Ascending aorta (tissue), 2 donors: ENCODE results near the gene MTCL3.

ENCODE experiments used
- DNase-seq, 2 donors: peaks; one replicate each; pipeline ENCODE4 v3.0.0-alpha.2; 2019; ENCODE audit warnings: low spot score in 2 of 2
- H3K27ac ChIP-seq, 2 donors: fragments of 200-600 bp; sonication (generic); one replicate each; pipeline ENCODE4 v1.5.1; 2016 to 2017; ENCODE audit warnings: mild to moderate bottlenecking in 1 of 2
- H3K27me3 ChIP-seq: fragments of 200-600 bp; sonication (generic); one replicate; pipeline ENCODE4 v1.5.1; 2017
- H3K36me3 ChIP-seq, 2 donors: fragments of 200-600 bp; sonication (generic); one replicate each; pipeline ENCODE4 v1.5.1; 2016
- H3K4me1 ChIP-seq, 2 donors: fragments of 200-600 bp; sonication (generic); one replicate each; pipeline ENCODE4 v1.5.1; 2016 to 2017; ENCODE audit warnings: mild to moderate bottlenecking in 1 of 2
- H3K4me3 ChIP-seq, 2 donors: fragments of 200-600 bp; sonication (generic); one replicate each; pipeline ENCODE4 v1.5.1; 2016 to 2017; ENCODE audit warnings: mild to moderate bottlenecking in 1 of 2
- H3K9me3 ChIP-seq, 2 donors: fragments of 200-600 bp; sonication (generic); one replicate each; pipeline ENCODE4 v1.5.1; 2016
- intact Hi-C: fragments of 100-400 bp; cut with DNase I; formaldehyde crosslinking; loops from one replicate; pipeline ENCODE4 v1.15.1; 2023
- TF ChIP-seq, protein P1 (sequence below), 3 experiments: fragments of 200-600 bp in 2 of 3; fragments of 450-650 bp in 1 of 3; sonication (generic) in 2 of 3; IDR thresholded peaks; one replicate each; pipeline ENCODE4 v1.5.1; 2016 to 2019; ENCODE audit warnings: antibody characterized with exemption in 3 of 3, mild to moderate bottlenecking in 1 of 3, moderate library complexity in 1 of 3

The MTCL3 gene

DNA sequence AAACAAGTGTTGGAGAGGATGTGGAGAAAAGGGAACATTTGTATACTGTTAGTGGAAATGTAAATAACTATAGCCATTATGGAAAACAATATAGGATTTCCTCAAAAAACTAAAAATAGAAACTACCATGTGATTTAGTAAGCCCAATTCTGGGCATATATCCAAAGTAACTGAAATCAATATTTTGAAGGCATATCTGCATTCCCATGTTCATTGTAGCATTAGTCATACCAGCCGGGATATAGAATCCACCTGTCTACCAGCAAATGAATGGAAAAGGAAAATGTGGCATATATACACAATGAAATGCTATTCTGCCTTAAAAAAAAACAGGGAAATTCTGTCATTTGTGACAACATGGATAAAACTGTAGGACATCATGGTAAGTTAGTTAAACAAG lies 42.5 kb upstream of the MTCL3 start:
- Histone ChIP-seq H3K4me1 (no peaks in the 10 kb centered on the region), H3K36me3 (no peaks in the 10 kb centered on the region), H3K27me3 (no peaks in the 10 kb centered on the region), H3K9me3 (no peaks in the 10 kb centered on the region), H3K27ac (no peak overlapping the region), H3K4me3 (no peak overlapping the region)
- intact Hi-C loops: no loop called here
- TF ChIP-seq, protein P1, sequence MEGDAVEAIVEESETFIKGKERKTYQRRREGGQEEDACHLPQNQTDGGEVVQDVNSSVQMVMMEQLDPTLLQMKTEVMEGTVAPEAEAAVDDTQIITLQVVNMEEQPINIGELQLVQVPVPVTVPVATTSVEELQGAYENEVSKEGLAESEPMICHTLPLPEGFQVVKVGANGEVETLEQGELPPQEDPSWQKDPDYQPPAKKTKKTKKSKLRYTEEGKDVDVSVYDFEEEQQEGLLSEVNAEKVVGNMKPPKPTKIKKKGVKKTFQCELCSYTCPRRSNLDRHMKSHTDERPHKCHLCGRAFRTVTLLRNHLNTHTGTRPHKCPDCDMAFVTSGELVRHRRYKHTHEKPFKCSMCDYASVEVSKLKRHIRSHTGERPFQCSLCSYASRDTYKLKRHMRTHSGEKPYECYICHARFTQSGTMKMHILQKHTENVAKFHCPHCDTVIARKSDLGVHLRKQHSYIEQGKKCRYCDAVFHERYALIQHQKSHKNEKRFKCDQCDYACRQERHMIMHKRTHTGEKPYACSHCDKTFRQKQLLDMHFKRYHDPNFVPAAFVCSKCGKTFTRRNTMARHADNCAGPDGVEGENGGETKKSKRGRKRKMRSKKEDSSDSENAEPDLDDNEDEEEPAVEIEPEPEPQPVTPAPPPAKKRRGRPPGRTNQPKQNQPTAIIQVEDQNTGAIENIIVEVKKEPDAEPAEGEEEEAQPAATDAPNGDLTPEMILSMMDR (IDR thresholded peaks at IDR 0.05): no peak
- no peak for DNase-seq

DNA sequence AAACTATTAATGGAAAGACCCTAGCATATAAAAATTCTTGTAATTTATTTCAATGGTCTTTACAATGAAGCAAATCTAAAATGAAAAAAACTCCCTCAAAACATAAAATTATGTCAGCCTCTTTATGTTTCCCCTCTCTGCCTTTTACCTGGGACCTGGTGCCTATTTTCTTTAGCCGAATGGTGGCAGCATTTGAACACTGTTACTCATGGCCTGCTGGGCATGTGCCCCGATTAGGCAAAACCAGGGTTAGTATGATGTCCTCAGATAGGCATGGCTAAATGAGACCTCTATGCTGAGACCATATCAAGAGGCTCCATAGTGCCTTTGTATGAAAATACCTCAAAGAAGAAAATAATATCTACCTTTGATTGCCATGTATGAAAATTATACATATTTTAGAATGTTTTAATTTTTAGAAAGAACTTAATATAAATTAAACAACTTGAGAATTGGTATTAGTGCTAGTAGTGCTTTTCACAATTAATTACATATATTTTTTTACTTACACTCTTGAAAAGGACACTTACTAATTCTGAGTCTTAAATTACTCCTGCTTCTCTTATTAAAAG lies 35.4 kb upstream of the MTCL3 start:
- TF ChIP-seq, protein P1 (IDR thresholded peaks at IDR 0.05): peak in 1 of 3 experiments; percentile 26
- Histone ChIP-seq H3K36me3 (no peaks in the 10 kb centered on the region), H3K27ac (no peak overlapping the region), H3K4me3 (no peak overlapping the region), H3K27me3 (no peaks in the 10 kb centered on the region), H3K9me3 (no peaks in the 10 kb centered on the region), H3K4me1 (no peaks in the 10 kb centered on the region)
- DNase-seq: no peak
- intact Hi-C loops: no loop called here

DNA sequence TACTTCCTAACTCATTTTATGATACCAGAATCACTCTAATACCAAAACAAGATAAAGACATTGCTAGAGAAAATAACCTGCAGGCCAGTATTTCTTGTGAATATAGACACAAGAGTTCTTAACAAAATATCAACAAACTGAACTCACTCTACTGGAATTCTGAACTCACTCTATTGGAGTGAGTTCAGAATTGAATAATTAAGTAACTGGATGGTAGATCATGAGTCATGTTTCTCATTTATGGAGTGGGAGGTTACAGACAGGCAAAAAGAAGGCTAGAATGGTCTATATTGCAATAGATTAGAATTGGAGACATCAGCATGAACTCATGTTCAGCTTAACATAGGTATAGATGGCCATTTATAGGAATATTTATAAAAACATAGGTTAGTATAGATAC lies 31.3 kb upstream of the MTCL3 start:
- TF ChIP-seq, protein P1 (IDR thresholded peaks at IDR 0.05): no peak
- DNase-seq: no peak
- no peak overlapping the region for H3K4me3 ChIP-seq
- no peaks in the 10 kb centered on the region for H3K27me3 ChIP-seq
- peaks cover 0 to under 1% of the 10 kb centered on the region in 2 donors for H3K4me1 ChIP-seq
- no peaks in the 10 kb centered on the region for H3K9me3 ChIP-seq
- H3K27ac ChIP-seq: no peak overlapping the region
- no peaks in the 10 kb centered on the region for H3K36me3 ChIP-seq
- intact Hi-C loops: no loop called here

DNA sequence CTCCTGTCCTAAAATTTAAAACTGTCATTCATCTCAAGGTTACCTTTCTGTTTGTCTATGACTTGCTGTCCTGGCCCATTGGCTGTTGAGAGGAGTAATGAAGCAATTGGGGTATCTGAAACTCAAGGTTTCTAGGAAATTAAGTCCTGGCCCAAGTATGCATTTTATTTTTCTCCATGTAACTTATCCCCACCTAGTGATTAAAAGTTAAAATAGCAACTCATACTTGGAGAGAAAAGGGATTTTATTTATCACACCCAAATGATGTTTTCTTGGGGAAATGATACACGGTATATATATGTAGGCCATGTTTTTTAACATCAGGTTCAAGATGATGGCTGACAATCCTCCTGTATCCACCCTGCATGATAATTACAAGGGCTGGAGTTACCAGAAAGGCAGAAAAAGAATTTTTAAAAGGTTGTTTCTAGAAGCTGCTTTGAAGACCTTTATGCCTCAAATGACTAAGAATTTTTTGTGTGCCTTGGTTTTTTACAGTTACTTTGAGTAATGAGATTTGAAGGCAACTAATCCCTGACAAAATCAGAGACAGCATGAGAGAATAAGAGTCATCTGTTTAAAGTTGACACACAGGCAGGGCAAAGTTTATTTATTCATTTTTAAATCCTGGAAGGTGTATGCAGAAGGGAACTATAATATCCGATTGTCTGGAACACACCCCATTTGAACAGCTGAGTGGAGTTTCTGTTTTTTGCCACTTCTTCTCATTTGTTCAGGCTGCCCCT lies 28.9 kb upstream of the MTCL3 start:
- Histone ChIP-seq H3K4me3 (no peak overlapping the region), H3K27ac (no peak overlapping the region), H3K36me3 (no peaks in the 10 kb centered on the region), H3K27me3 (no peaks in the 10 kb centered on the region), H3K4me1 (peaks cover 0 to 3% of the 10 kb centered on the region in 2 donors), H3K9me3 (no peaks in the 10 kb centered on the region)
- intact Hi-C loops: no loop called here
- no peak for DNase-seq
- TF ChIP-seq, protein P1 (IDR thresholded peaks at IDR 0.05): no peak

DNA sequence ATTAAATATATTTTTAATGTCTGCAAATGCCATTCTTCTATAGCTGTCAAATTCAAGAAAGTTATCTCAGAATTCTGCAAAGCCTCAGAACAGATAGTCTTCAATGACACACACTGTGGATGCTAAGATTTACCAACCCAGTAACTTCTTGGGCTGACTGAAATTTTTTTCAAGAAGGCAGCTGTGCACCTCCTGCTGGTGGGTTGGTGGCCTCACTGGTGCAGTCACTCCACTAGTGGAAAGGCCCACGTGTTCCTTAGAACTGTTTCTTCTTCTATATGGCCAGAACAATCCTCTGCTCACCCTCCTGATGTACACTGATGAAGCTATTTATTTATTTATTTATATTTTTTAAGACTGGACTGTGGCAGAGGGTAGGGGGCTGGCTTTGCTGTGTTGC lies 28.1 kb upstream of the MTCL3 start:
- intact Hi-C loops: no loop called here
- no peaks in the 10 kb centered on the region for H3K9me3 ChIP-seq

More for the DNA sequence above, 28.1 kb upstream of the MTCL3 start:
- Histone ChIP-seq H3K4me1 (peaks cover 0 to 3% of the 10 kb centered on the region in 2 donors), H3K27ac (no peak overlapping the region), H3K4me3 (no peak overlapping the region), H3K36me3 (no peaks in the 10 kb centered on the region), H3K27me3 (no peaks in the 10 kb centered on the region)
- no peak for DNase-seq
- TF ChIP-seq, protein P1 (IDR thresholded peaks at IDR 0.05): no peak
